Breast epithelium (tissue), 4 donors: ENCODE results near the gene MCF2L2. TPM values are rescaled to one million over a fixed set of nuclear protein-coding genes. Genes with fewer than 3 reads are reported as not detected.

Source experiments
- DNase-seq, 2 donors: peaks; one replicate each; pipeline ENCODE4 v3.0.0-alpha.2; 2019; ENCODE audit warnings: low spot score in 2 of 2
- H3K27ac ChIP-seq, 2 donors: fragments of 200-600 bp; sonication (generic) in 1 of 2; one replicate each; pipeline ENCODE4 v1.5.1; 2016 to 2019; ENCODE audit warnings: mild to moderate bottlenecking in 1 of 2
- H3K27me3 ChIP-seq, 2 donors: fragments of 200-600 bp; sonication (generic) in 1 of 2; one replicate each; pipeline versions ENCODE4 v1.5.1 to v1.6.0; 2017 to 2019; ENCODE audit warnings: control low read depth in 1 of 2, mild to moderate bottlenecking in 1 of 2
- H3K36me3 ChIP-seq: fragments of 200-600 bp; one replicate; pipeline ENCODE4 v1.5.1; 2019
- H3K4me1 ChIP-seq, 2 donors: fragments of 200-600 bp; sonication (generic); one replicate each; pipeline ENCODE4 v1.5.1; 2016 to 2019; ENCODE audit warnings: control low read depth in 1 of 2
- H3K4me3 ChIP-seq, 3 donors: fragments of 200-600 bp; sonication (generic); 1 replicate in 2 of 3; 2 replicates in 1 of 3; pipeline ENCODE4 v1.5.1; 2016 to 2019; ENCODE audit warnings: mild to moderate bottlenecking in 3 of 3, moderate library complexity in 2 of 3
- H3K9me3 ChIP-seq, 2 donors: fragments of 200-600 bp; sonication (generic) in 1 of 2; one replicate each; pipeline ENCODE4 v1.5.1; 2016 to 2019; ENCODE audit warnings: control low read depth in 1 of 2
- POLR2A ChIP-seq: fragments of 450-650 bp; IDR thresholded peaks from one replicate; pipeline ENCODE4 v1.6.1; 2016; ENCODE audit warnings: antibody characterized with exemption, mild to moderate bottlenecking, moderate library complexity
- POLR2AphosphoS5 ChIP-seq, 3 donors: sonication (generic); formaldehyde crosslinking; IDR thresholded peaks; one replicate each; pipeline ENCODE4 v1.6.1; 2017; ENCODE audit warnings: antibody characterized with exemption in 3 of 3
- intact Hi-C: fragments of 100-400 bp; cut with DNase I; formaldehyde crosslinking; loops from one replicate; pipeline ENCODE4 v1.15.1; 2023; ENCODE audit warnings: low total_unique reads
- total RNA-seq, 3 donors: library from RNA; depleted of rRNA; stranded (reverse); fragments of >200 nt; gene quantifications; one replicate each; pipeline ENCODE4 v1.1.0, GENCODE V29; 2016
- TF ChIP-seq, protein P1 (sequence below), 3 donors: fragments of 450-650 bp; IDR thresholded peaks; one replicate each; pipeline ENCODE4 v1.5.1; 2016 to 2017; ENCODE audit warnings: antibody characterized with exemption in 3 of 3, mild to moderate bottlenecking in 3 of 3, moderate library complexity in 3 of 3

The MCF2L2 gene
- total RNA-seq, 3 donors from 2014 or later, result 0.64 to 1.5 (median 1.3) TPM

DNA sequence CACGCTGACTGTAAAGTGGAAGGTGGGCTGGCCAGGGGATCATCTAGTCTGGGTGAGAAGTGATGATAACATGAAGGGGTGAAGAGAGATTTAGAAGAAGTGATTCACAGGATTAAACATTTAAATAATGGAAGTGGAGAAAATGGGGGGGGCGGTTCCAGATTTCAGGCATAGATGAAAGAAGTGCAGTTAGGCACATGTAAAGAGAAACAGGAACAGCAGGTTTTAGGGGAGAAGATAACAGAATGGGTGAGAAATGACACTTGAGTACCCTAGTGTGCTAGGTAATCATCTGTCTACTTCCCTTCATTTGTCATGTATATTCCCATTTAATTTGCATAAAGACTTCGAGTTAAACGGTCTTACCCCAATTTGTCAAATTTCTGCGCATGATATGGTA lies 160.1 kb downstream of the MCF2L2 start:
- Histone ChIP-seq H3K36me3 (no peaks in the 10 kb centered on the region), H3K4me1 (no peaks in the 10 kb centered on the region), H3K4me3 (no peak overlapping the region), H3K27ac (no peak overlapping the region), H3K27me3 (no peaks in the 10 kb centered on the region), H3K9me3 (no peaks in the 10 kb centered on the region)
- intact Hi-C loops, result no loop called here
- no peak for DNase-seq
- TF ChIP-seq, protein P1, sequence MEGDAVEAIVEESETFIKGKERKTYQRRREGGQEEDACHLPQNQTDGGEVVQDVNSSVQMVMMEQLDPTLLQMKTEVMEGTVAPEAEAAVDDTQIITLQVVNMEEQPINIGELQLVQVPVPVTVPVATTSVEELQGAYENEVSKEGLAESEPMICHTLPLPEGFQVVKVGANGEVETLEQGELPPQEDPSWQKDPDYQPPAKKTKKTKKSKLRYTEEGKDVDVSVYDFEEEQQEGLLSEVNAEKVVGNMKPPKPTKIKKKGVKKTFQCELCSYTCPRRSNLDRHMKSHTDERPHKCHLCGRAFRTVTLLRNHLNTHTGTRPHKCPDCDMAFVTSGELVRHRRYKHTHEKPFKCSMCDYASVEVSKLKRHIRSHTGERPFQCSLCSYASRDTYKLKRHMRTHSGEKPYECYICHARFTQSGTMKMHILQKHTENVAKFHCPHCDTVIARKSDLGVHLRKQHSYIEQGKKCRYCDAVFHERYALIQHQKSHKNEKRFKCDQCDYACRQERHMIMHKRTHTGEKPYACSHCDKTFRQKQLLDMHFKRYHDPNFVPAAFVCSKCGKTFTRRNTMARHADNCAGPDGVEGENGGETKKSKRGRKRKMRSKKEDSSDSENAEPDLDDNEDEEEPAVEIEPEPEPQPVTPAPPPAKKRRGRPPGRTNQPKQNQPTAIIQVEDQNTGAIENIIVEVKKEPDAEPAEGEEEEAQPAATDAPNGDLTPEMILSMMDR (IDR thresholded peaks at IDR 0.05), result no peak
- TF ChIP-seq POLR2A (no peak), POLR2AphosphoS5 (IDR thresholded peaks at IDR 0.05) (no peak)

DNA sequence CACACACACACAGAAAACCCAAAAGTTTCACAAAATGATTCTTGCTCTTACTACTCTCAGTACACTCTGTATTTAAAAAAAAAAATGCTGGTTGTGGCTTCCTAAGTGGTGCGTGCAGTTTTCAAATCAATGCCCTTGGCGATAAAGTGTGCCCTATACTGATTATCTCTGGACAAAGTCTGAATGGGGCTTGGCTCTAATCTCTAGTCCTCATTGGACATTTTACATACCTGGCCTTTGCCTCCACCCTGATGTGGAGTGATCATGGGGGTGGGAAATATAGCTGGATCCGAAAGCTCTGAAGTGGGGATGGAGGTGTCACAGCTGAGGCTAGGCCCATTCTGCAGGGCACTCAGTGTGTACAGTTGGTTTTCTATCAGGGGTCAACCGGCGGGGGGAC lies 161.3 kb downstream of the MCF2L2 start:
- Histone ChIP-seq H3K27ac (no peak overlapping the region), H3K27me3 (no peaks in the 10 kb centered on the region), H3K9me3 (no peaks in the 10 kb centered on the region), H3K4me1 (no peaks in the 10 kb centered on the region), H3K4me3 (no peak overlapping the region), H3K36me3 (no peaks in the 10 kb centered on the region)
- intact Hi-C loops, result no loop called here
- no peak for DNase-seq
- TF ChIP-seq, protein P1 (IDR thresholded peaks at IDR 0.05), result no peak
- TF ChIP-seq POLR2AphosphoS5 (IDR thresholded peaks at IDR 0.05), result no peak

DNA sequence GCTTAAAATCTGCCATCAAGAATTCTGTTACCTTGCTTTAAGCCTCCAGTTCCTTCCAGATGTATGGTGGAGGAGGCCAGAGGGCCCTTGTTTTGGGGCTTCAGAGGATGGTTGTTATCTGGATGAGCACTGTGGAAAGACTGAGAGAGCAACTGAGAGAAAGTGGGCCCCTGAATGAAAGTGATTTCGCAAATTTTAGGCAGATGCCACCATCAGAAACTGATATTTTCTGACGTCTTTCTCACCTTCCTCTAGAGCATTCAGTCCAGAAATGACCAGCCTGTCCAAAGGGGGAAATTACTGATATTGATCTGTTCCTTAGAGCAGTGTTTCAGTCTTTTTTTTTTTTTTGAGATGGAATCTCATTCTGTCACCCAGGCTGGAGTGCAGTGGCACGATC lies 162.0 kb downstream of the MCF2L2 start:
- H3K4me3 ChIP-seq, result no peak overlapping the region
- no peaks in the 10 kb centered on the region for H3K36me3 ChIP-seq
- no peaks in the 10 kb centered on the region for H3K9me3 ChIP-seq
- no peaks in the 10 kb centered on the region for H3K27me3 ChIP-seq
- no peak for TF ChIP-seq POLR2AphosphoS5 (IDR thresholded peaks at IDR 0.05)
- TF ChIP-seq, protein P1 (IDR thresholded peaks at IDR 0.05), result no peak
- no peak for TF ChIP-seq POLR2A
- no peak overlapping the region for H3K27ac ChIP-seq
- no peak for DNase-seq
- H3K4me1 ChIP-seq, result no peaks in the 10 kb centered on the region
- intact Hi-C loops, result no loop called here

DNA sequence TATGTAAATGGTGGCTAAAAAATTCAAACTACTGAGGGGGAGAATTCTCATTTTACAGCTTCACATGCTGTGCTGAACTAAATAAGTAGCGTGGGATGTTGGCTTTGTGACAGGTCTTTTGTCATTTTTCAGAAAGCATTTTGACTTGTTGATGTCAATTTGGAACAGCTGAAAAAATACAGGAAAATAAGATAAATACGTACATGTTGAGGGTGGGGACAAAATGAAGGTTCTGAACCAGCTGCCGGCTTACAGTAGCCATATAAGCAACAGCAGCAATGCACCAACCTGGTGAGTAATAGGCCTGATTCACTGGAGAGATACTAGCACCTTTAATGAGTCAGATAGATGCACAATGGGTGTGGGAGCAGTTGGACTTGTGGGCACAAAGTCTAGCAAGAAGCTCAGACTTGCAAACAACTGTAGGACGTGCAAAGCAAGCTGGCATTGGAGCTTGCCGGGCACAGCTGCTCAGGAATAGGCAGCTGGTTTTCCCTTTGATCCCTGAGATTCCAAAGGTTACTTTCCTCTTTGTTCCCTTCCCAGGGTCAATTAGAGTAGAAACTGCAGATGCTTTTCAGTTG lies 162.5 kb downstream of the MCF2L2 start:
- Histone ChIP-seq H3K27me3 (no peaks in the 10 kb centered on the region), H3K36me3 (no peaks in the 10 kb centered on the region), H3K4me3 (no peak overlapping the region), H3K27ac (peak overlapping the region in 1 of 2 donors; percentile 2), H3K4me1 (no peaks in the 10 kb centered on the region), H3K9me3 (no peaks in the 10 kb centered on the region)
- TF ChIP-seq, protein P1 (IDR thresholded peaks at IDR 0.05), result no peak
- TF ChIP-seq POLR2A (no peak), POLR2AphosphoS5 (IDR thresholded peaks at IDR 0.05) (no peak)
- intact Hi-C loops, result no loop called here
- DNase-seq, result no peak

DNA sequence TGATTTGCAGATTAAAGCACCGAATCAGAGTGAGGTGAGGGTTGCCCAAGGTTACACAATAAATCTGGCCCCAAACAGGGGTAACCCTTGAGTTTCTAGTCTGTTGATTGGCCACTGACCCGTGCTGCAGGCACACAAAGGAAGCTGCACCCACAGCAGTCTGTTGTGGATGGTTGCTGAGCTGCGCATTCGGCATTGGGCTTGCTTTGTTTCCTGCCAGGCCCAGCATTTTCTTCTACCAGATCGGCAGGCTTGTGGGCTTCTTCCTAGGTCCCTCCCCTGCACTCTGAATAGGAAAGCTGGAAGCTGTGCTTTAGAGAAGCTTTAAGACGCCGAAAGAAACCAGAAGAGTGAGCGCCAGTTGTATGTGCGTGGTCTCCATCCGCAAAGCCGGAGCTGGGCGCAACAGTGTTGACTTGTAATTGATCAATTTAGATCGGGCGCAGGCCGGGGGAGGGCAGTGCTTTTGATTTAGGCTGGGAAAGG lies 163.2 kb downstream of the MCF2L2 start:
- intact Hi-C loops, result no loop called here
- peak overlapping the region; percentile 2 to 29 for H3K27ac ChIP-seq
- TF ChIP-seq POLR2A (no peak), POLR2AphosphoS5 (IDR thresholded peaks at IDR 0.05) (no peak)
- TF ChIP-seq, protein P1 (IDR thresholded peaks at IDR 0.05), result no peak
- DNase-seq, result no peak
- H3K36me3 ChIP-seq, result no peaks in the 10 kb centered on the region
- H3K9me3 ChIP-seq, result no peaks in the 10 kb centered on the region
- H3K4me3 ChIP-seq, result peak overlapping the region in 1 of 3 donors; percentile 26
- no peaks in the 10 kb centered on the region for H3K27me3 ChIP-seq
- H3K4me1 ChIP-seq, result no peaks in the 10 kb centered on the region
